ACC112 (cell line): ENCODE results near the gene UBE2J2.

Experiments used
- H2AFZ ChIP-seq: fragments of 200-600 bp; sonication (generic); one replicate; pipeline ENCODE4 v1.6.0; 2017; ENCODE audit warnings: antibody characterized with exemption, low read length; ENCODE audit not compliant: unreplicated experiment
- H3K27ac ChIP-seq: fragments of 200-600 bp; sonication (generic); 2 replicates; pipeline ENCODE4 v1.5.1; 2014; ENCODE audit warnings: low read depth, mild to moderate bottlenecking, antibody characterized with exemption, low read length, moderate library complexity
- H3K27me3 ChIP-seq: fragments of 200-600 bp; sonication (generic); 2 replicates; pipeline ENCODE4 v1.6.1; 2014; ENCODE audit warnings: mild to moderate bottlenecking, antibody characterized with exemption, low read length, moderate library complexity, mixed read lengths; ENCODE audit not compliant: insufficient read depth
- H3K36me3 ChIP-seq: fragments of 200-600 bp; sonication (generic); 2 replicates; pipeline ENCODE4 v1.6.1; 2016; ENCODE audit warnings: mild to moderate bottlenecking, antibody characterized with exemption, low read length, moderate library complexity, mixed read lengths; ENCODE audit not compliant: insufficient read depth
- H3K4me1 ChIP-seq: fragments of 200-600 bp; sonication (generic); one replicate; pipeline ENCODE4 v1.6.1; 2016; ENCODE audit warnings: low read length, mixed read lengths; ENCODE audit not compliant: insufficient read depth, unreplicated experiment, control insufficient read depth
- H3K4me3 ChIP-seq: fragments of 200-600 bp; sonication (generic); 2 replicates; pipeline ENCODE4 v1.5.1; 2014; ENCODE audit warnings: mild to moderate bottlenecking, low read depth, low read length
- H3K79me2 ChIP-seq: fragments of 200-600 bp; sonication (generic); one replicate; pipeline ENCODE4 v1.6.0; 2016; ENCODE audit warnings: low read length; ENCODE audit not compliant: control insufficient read depth, unreplicated experiment, insufficient read depth

Gene UBE2J2

DNA sequence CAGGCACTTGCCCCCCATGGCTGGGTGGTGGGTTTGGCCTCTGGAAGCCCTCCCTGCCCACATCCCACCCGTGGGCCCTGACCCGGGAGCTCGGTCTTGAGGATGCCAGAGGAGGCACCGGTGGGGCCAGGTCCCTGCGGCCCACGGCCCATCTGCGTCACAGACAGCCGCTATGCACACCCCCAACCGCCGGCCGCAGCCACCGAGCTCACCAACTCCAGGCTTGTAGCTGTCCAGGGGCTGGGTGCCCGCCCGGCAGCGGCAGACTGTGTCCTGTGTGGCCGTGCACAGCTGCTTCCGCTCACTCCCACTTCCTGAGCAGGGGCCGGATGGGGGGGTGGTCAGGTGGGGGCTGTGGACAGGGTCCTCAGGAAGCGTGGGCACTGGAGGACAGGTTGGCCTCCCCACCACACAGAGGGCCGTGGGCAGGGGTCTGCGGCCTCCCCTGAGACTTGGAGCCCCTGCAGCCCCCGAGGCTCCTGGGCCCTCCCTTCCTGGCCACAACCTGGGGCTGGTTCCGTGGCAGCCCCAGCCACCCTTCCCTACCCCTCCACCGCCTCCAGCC, 60.8 kb downstream of the UBE2J2 start:
- H3K4me3 ChIP-seq: no peak overlapping the region

DNA sequence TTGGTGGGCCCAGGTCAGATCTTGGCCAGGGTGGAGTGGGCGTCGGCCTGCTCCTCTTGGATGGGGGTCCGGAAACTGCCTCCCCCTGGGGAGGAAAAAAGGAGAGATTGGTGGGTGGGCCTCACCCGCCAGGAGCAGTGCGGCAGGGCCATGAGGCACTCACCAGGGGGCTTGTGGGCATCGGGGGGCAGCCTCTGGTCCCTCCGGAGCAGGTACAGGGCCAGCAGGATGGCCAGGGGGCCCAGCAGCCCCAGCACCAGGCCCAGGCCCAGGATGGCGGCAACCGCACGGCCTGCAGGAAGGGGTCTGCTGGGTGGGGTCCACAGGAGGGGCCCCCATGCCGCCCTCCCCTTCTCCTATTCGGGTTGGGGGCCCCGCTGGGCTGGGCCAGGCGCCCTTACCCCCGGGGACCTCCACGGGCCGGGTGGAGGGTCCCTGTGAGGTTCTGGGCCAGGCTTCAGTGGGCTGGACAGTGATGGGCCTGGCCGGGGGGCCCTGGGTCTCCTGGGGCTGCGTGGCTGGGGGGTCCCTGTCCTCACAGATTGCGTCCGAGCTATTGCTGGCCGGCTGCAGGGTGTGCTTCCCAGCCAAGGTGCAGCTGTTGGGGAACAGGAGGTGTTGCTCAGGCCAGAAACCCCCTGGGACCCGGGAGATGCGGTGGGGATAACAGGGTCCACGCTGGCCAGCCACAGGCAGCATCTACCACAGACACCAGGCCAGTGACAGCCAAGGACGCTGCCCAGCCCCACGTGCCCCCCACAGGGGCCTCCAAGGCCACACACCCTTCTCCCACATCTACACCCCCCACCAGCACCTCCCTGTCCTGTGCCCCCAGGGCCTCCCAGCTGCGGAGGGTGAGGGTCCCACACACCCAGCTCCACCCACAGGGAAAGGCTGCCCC, 61.9 kb downstream of the UBE2J2 start:
- H3K79me2 ChIP-seq: no peaks in the 10 kb centered on the region
- H3K4me1 ChIP-seq: peaks cover 5% of the 10 kb centered on the region
- H3K36me3 ChIP-seq: no peaks in the 10 kb centered on the region
- no peak overlapping the region for H2AFZ ChIP-seq
- no peak overlapping the region for H3K27ac ChIP-seq
- H3K27me3 ChIP-seq: peaks cover 6% of the 10 kb centered on the region; the same call in 1 of the 2 replicates
- H3K4me3 ChIP-seq: no peak overlapping the region

More for the DNA sequence above, 60.8 kb downstream of the UBE2J2 start:
- Histone ChIP-seq H3K4me1 (peaks cover 5% of the 10 kb centered on the region), H3K79me2 (no peaks in the 10 kb centered on the region), H3K27me3 (no peaks in the 10 kb centered on the region), H3K36me3 (no peaks in the 10 kb centered on the region; the same call in 1 of the 2 replicates), H3K27ac (no peak overlapping the region), H2AFZ (no peak overlapping the region)

DNA sequence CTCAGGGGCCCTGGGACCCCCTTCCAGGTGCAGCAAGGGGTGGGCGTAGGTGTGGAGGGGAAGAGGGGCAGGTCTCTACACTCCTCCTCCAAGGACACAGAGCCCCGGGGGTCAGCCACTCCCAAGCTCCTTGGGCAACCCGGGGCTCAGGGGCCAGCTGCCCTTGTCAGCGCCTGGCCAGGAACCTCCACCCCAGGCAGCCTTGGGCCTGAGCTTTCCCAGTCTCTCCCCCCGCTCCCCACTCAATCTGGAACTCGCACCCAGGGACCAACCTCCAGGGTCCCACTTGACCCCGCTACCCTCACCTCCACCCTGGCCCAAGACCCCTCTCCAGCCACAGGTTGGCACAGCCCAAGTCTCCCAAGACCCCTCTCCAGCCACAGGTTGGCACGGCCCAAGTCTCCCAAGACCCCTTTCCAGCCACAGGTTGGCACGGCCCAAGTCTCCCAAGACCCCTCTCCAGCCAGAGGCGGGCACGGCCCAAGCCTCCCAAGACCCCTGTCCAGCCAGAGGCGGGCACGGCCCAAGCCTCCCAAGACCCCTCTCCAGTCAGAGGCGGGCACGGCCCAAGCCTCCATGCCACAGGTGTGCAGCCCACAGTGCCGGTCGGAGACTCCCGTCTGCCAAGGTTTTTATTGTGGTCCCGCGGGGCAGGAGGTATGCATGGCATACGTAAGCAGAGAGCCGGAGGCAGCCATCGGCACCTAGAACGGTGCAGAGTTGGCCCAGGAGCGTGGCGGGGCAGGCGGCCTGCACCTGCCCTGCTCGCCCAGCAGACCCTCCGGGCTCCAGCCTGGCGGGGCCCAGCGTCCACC, 62.7 kb downstream of the UBE2J2 start:
- H3K4me1 ChIP-seq: peaks cover 5% of the 10 kb centered on the region
- H3K36me3 ChIP-seq: no peaks in the 10 kb centered on the region
- no peak overlapping the region for H2AFZ ChIP-seq
- no peaks in the 10 kb centered on the region for H3K79me2 ChIP-seq
- H3K27me3 ChIP-seq: peaks cover 13% of the 10 kb centered on the region; the same call in 1 of the 2 replicates
- H3K27ac ChIP-seq: no peak overlapping the region
- no peak overlapping the region for H3K4me3 ChIP-seq

DNA sequence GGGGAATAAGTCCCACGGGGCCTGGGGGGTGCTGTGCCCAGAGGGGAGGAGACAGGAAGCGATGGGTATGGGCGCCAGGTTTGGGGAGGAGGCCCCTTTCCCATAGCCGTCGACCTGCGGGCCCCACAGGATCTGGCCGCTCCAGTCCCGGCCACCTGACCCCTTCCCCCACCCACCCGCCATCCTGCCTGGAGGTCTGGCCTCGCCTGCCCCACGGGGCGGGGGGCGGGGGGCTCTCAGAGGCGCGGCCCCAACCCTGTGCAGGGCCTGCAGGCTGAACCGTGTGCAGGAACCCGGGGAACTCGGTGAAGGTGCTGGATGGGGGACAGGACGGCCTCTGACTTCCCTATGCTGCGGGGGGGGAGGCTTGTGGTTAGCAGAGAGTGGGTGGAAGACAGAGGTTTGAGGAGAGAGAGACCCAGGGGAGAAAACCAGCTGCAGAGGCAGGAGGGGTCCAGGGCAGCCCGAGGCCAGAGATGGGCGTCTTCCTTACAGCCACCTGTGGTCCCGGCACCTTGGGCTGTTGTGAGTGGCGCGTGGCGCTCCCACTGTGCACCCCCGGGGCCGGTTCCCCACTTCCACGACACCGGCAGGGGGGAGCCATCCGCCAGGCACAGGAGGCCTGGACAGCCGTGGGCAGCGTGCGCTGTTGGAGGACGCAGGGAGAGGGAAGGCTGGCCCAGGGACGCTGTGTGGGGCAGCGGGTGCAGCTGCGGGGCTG, 64.8 kb downstream of the UBE2J2 start:
- Histone ChIP-seq H3K27ac (no peak overlapping the region), H3K27me3 (peaks cover 13% of the 10 kb centered on the region; the same call in 1 of the 2 replicates), H3K36me3 (no peaks in the 10 kb centered on the region), H3K79me2 (no peaks in the 10 kb centered on the region), H3K4me3 (peak overlapping the region; percentile 57; the same call in 1 of the 2 replicates), H3K4me1 (peaks cover 5% of the 10 kb centered on the region), H2AFZ (no peak overlapping the region)

DNA sequence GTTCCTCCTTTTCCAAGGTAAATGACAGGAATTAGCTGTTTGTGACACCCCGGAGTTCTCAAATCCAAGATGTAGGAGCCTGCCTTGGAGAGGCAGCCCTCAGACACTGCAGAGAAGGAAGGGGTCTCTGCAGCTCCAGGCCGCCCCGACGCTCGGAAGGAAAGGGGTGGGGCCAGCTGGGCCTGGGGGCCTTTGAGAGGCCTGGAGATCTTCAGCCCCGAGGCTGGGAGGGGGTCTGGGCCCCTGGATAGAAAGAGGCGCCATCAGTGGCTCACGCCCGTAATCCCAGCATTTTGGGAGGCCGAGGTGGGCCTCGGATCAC, 66.1 kb downstream of the UBE2J2 start:
- Histone ChIP-seq H3K27ac (no peak overlapping the region), H3K27me3 (peaks cover 13% of the 10 kb centered on the region; the same call in 1 of the 2 replicates), H3K36me3 (no peaks in the 10 kb centered on the region), H3K4me3 (no peak overlapping the region), H3K4me1 (peaks cover 5% of the 10 kb centered on the region), H3K79me2 (no peaks in the 10 kb centered on the region), H2AFZ (no peak overlapping the region)

DNA sequence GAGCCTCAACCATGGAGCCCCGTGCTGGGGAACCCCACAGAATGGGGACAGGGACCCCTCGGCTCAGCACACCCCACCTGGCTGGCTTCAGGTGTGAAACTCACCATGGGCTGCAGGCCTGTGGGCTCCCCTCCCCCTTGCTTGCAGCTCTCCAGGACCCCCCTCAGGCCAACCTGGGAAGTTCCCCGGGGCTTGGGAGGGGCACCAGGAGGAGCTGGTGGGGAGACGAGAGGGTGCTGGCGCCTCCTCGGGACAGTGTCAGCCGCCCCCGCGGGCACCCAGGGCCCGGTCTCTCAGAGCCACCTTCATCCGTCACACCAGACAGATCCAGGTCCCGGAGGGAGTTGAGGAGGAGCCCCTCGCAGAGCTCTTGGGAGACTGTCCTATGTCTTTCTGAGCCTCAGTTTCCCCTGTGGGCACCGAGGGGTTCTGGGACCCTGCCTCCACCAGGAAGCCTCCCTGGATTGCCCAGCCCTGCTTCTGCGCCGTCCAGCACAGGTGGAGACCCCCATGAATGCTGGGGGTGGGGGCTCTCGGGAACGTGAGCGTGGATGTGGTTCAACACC, 66.6 kb downstream of the UBE2J2 start:
- Histone ChIP-seq H3K4me1 (peaks cover 5% of the 10 kb centered on the region), H2AFZ (no peak overlapping the region), H3K27ac (no peak overlapping the region), H3K36me3 (no peaks in the 10 kb centered on the region), H3K4me3 (no peak overlapping the region), H3K79me2 (no peaks in the 10 kb centered on the region), H3K27me3 (peaks cover 13% of the 10 kb centered on the region; the same call in 1 of the 2 replicates)

DNA sequence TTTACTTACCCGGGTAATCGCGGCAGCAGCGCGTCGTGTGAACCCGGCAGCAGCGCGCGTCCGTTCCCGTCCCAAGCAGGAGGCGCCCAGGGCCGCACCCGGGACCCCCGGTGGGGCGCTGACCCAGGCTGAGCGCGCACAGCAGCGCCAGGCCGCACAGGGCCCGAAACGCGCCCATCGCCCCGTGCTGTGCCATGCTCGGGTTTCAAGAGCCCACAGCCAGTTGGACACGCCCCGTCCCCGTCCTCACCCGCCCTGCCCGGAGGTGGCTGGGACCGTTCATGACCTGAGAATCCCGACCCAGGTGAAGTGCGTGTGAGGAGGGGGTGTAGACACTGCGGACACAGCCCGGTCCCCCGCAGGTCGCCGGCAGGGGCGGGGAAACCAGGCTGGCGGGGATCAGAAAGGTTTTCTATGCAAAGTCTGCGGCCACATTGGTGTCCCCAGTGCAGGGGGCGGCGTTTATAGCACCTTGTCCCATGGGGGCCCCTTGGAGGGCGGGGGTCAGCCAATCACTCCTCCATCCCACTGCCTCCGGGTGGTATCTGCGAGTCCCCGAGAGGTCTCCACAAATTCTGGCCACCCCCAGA, 67.2 kb downstream of the UBE2J2 start, which contains the start of gene TNFRSF18:
TNFRSF18 (minus strand) TSS at position 217 of the 590 bp plus-strand sequence; CDS start at position 196, 21 bp downstream.
- H3K4me3 ChIP-seq: no peak within 1 kb of the TSS

DNA sequence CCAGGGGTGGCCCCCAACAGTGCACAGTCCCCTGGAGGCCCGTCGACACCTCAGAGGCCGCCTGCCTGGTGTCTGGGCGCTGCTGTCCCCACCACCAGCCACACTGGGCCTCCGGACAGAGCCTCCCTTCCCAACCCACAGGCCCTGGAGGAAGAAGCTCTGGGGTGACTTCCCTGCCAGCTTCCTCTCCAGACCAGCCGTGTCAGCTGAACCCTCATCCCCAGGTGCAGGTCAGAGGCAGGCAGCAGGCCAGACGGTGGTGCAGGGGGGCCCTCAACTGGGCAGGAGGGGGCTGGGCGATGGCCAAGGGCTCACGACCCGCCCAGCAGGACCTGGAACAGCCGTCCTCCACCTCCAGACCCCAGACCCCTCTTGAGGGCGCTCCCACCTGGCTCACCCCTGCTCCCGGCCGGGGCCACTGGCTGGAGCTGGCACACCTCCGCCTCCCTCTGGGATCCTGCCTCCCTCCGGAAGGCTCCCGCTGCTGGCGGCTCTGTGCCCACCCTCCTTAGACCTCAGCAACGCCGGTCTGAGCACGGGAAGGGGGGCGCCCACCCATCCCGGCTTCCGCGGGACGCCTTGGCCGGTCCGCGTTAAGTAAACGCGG, 67.8 kb downstream of the UBE2J2 start:
- Histone ChIP-seq H3K36me3 (no peaks in the 10 kb centered on the region), H3K4me1 (peaks cover 5% of the 10 kb centered on the region), H3K4me3 (no peak overlapping the region), H3K27me3 (peaks cover 13% of the 10 kb centered on the region; the same call in 1 of the 2 replicates), H3K27ac (no peak overlapping the region), H2AFZ (no peak overlapping the region), H3K79me2 (no peaks in the 10 kb centered on the region)

More for the DNA sequence above, 67.2 kb downstream of the UBE2J2 start, which contains the start of gene TNFRSF18:
- no peaks in the 10 kb centered on the region for H3K79me2 ChIP-seq
- H2AFZ ChIP-seq: no peak within 1 kb of the TSS
- peaks cover 5% of the 10 kb centered on the region for H3K4me1 ChIP-seq
- peaks cover 13% of the 10 kb centered on the region; the same call in 1 of the 2 replicates for H3K27me3 ChIP-seq
- no peak within 1 kb of the TSS for H3K27ac ChIP-seq
- H3K36me3 ChIP-seq: no peaks in the 10 kb centered on the region

DNA sequence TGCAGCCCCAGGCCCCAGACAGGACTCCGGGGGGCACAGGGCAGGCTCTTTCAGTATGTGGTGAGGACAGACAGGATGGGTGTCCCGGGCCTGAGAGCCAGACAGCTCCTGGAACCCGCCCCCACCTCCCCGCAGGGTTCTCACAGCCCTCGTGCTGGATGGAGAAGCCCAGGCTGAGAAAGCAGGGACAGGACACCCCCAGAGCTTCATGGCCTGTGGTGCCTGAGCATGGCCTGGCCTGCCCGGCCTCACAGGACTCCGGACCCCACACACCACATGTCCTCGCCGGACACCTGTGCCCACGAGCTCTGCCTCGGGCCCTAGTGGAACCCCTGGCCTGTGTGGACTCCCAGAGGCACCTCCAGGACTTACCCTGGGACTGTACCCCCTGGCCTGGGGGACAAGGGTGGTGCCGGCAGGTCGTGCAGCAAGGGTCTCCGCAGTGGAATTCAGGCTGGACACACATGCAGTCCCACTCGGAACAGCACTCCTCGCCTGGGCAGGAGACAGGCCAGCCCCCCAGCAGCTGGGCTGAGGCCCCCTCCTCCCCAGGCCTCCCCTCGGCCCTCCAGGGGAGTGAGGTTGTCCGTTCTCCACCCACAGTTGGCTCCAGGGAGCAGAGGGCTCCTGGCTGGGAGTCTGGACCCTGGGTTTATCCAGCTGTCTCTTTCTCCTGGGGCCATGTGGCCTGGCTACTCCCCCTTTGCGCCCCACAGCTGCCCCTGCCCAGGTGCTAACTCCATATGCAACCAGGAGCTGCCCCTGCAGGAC, 68.5 kb downstream of the UBE2J2 start:
- H2AFZ ChIP-seq: no peak overlapping the region
- no peaks in the 10 kb centered on the region for H3K36me3 ChIP-seq
- H3K27ac ChIP-seq: no peak overlapping the region
- peaks cover 5% of the 10 kb centered on the region for H3K4me1 ChIP-seq
- no peaks in the 10 kb centered on the region for H3K79me2 ChIP-seq
- H3K4me3 ChIP-seq: no peak overlapping the region
- peaks cover 13% of the 10 kb centered on the region; the same call in 1 of the 2 replicates for H3K27me3 ChIP-seq
